Measurements from ENCODE around the gene PACS2.

PACS2 gene

GRCh38 chr14:105411017-105411941 is 96.7 kb downstream of the PACS2 start:
- H3K9me3 ChIP-seq (ENCODE audit: severe bottlenecking) = no peaks in the 10 kb centered on the region
- no peaks in the 10 kb centered on the region for H3K36me3 ChIP-seq
- TF ChIP-seq CTCF (IDR thresholded peaks at IDR 0.05; ENCODE audit: low read depth, low read length) = no peak
- peak overlapping the region; percentile 24 for H3K27ac ChIP-seq
- DNase-seq = peak; percentile 40
- H3K27me3 ChIP-seq (ENCODE audit: insufficient read depth, low read depth, severe bottlenecking) = no peaks in the 10 kb centered on the region
- peak overlapping the region; percentile 49 for H3K4me3 ChIP-seq (ENCODE audit: low read depth, low read length)

DNA sequence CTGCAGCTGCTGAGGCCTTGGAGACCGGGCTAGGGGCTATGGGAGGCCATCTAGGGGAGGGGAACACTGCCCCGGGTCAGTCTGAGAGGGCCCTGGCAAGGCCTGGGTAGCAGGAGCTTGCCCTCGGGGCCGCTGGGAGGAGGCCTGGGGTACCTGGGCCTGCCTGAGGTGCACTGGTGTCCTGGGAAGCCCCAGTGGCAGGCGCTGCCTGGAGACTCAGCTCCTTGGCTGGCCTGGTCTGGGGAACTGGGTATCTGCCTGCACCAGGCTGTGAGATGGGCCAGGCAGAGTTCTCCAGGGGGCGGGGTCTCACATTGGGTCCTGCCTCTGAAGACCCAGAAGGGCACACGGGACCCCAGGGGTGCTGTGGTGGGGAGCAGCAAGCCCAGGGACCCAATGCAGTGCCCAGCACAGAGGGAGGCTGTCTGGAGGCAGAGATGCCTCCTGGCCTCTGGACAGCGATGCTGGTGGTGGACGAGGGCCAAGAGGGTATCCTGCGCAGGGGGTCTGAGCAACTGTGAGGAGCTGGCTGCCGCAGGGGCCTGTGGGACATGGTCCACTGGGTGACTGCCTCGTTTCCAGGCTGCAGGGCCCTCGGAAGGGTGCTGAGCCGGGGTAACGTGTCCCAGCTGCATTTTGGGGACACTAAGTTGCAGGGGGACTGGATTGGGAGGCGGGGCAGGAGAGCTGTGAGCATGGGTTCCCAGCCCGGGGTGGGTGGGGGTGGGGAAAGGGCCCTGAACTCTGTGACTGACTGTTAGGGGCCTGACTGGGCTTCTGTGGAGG is 97.6 kb downstream of the PACS2 start:
- DNase-seq = peak; percentile 13
- H3K36me3 ChIP-seq = no peaks in the 10 kb centered on the region
- TF ChIP-seq CTCF (IDR thresholded peaks at IDR 0.05; ENCODE audit: low read depth, low read length) = no peak
- no peaks in the 10 kb centered on the region for H3K27me3 ChIP-seq (ENCODE audit: insufficient read depth, low read depth, severe bottlenecking)
- no peaks in the 10 kb centered on the region for H3K9me3 ChIP-seq (ENCODE audit: severe bottlenecking)
- no peak overlapping the region for H3K4me3 ChIP-seq (ENCODE audit: low read depth, low read length)
- peak overlapping the region; percentile 13 for H3K27ac ChIP-seq

GRCh38 chr14:105412771-105413543 is 98.4 kb downstream of the PACS2 start:
- Histone ChIP-seq H3K27me3 (ENCODE audit: insufficient read depth, low read depth, severe bottlenecking) (no peaks in the 10 kb centered on the region), H3K36me3 (peaks cover 6% of the 10 kb centered on the region)

DNA sequence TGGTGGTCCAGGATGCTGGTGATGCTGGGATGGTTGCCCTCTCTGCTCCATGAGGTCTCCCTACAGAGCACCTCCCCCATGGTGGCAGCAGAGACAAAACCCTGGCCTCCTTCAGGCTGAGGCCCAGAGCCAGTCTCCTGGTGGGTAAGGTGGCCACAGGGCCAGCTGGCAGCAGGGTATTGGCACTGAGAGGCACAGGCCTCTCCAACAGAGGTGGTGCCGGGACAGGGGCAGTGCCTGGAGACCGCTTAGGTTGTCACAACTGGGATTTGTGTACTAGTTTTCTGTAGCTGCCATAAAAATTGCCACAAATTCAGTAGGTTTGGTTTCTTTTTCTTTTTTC is 99.0 kb downstream of the PACS2 start:
- no peak for TF ChIP-seq CTCF (IDR thresholded peaks at IDR 0.05; ENCODE audit: low read depth, low read length)
- Histone ChIP-seq H3K9me3 (ENCODE audit: severe bottlenecking) (no peaks in the 10 kb centered on the region), H3K27me3 (ENCODE audit: insufficient read depth, low read depth, severe bottlenecking) (no peaks in the 10 kb centered on the region), H3K27ac (no peak overlapping the region), H3K36me3 (peaks cover 6% of the 10 kb centered on the region), H3K4me3 (ENCODE audit: low read depth, low read length) (no peak overlapping the region)
- DNase-seq = no peak

More at GRCh38 chr14:105412771-105413543, 98.4 kb downstream of the PACS2 start:
- Histone ChIP-seq H3K9me3 (ENCODE audit: severe bottlenecking) (no peaks in the 10 kb centered on the region), H3K4me3 (ENCODE audit: low read depth, low read length) (no peak overlapping the region), H3K27ac (no peak overlapping the region)
- TF ChIP-seq CTCF (IDR thresholded peaks at IDR 0.05; ENCODE audit: low read depth, low read length) = no peak
- peak; percentile 8 for DNase-seq

DNA sequence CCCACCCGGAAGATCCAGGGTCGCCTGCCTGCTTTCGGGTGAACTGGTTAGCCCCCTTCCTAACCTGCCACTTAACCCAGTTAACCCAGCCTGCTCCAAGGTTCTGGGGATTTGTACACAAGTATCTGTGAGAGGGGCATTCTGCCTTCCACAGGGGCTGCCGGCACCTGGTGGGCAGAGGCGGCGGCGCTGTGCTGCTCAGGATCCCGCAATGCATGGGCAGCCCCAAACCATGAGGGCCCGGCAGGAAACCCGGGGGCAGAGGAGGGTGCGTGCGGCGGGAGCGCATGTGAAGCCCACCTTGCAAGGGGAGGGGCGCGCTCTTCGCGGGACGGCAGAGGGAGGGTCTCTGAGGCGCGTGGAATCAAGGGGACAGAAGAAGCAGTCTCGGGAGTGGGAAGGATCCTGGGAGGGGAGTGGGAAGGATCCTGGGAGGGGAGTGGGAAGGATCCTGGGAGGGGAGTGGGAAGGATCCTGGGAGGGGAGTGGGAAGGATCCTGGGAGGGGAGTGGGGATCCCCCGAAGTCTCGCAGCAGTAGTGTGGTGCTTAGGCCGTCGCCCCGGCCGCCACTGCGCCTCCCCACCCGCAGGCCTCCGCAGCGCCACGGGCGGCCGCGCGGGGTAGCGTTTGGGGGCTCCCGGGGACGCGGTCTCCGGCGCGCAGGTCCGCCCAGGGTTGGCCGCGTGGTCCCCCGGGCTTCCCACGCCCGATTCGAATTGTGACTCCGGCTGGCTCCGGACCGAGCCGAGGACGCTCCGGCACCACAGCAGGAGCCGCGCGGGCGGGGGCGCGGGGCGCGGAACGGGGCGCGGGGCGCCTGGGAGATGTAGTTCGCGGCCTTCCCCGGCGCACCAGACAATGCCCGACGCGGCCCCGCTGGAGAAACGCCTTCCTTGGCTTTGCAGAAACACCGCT is 100.2 kb downstream of the PACS2 start:
- H3K27ac ChIP-seq = peak overlapping the region; percentile 48
- DNase-seq = peak; percentile 76
- H3K36me3 ChIP-seq = peaks cover 6% of the 10 kb centered on the region
- no peaks in the 10 kb centered on the region for H3K9me3 ChIP-seq (ENCODE audit: severe bottlenecking)
- H3K27me3 ChIP-seq (ENCODE audit: insufficient read depth, low read depth, severe bottlenecking) = no peaks in the 10 kb centered on the region
- peak overlapping the region; percentile 42 for H3K4me3 ChIP-seq (ENCODE audit: low read depth, low read length)
- TF ChIP-seq CTCF (IDR thresholded peaks at IDR 0.05; ENCODE audit: low read depth, low read length) = peak; percentile 75
